IMR-90 (cell line): ENCODE measurements around the gene PTGDR2.

Experiments used
- BHLHE40 ChIP-seq: fragments of 150-350 bp; IDR thresholded peaks from 2 replicates; pipeline ENCODE4 v1.6.1; 2016; ENCODE audit warnings: mild to moderate bottlenecking, low read depth, low read length
- CTCF ChIP-seq: conservative IDR thresholded peaks from 2 replicates; pipeline ENCODE4 v1.5.1; 2012; ENCODE audit warnings: mild to moderate bottlenecking, low read depth, low read length, improper control_type of control experiment
- FOS ChIP-seq: fragments of 150-350 bp; IDR thresholded peaks from 2 replicates; pipeline ENCODE4 v1.6.1; 2016; ENCODE audit warnings: low read depth, low read length
- MAZ ChIP-seq: IDR thresholded peaks from 2 replicates; pipeline ENCODE4 v1.6.1; 2012; ENCODE audit warnings: low read depth, mild to moderate bottlenecking, low read length, improper control_type of control experiment, moderate library complexity, borderline replicate concordance
- MXI1 ChIP-seq: IDR thresholded peaks from 2 replicates; pipeline ENCODE4 v1.6.1; 2012; ENCODE audit warnings: low read depth, mild to moderate bottlenecking, low read length, moderate library complexity, borderline replicate concordance
- NFE2L2 ChIP-seq: fragments of 150-350 bp; IDR thresholded peaks from 2 replicates; pipeline ENCODE4 v1.6.1; 2016; ENCODE audit warnings: low read depth, mild to moderate bottlenecking, low read length
- POLR2A ChIP-seq: IDR thresholded peaks from 2 replicates; pipeline ENCODE4 v1.6.1; 2012; ENCODE audit warnings: mild to moderate bottlenecking, low read depth, low read length
- RCOR1 ChIP-seq: IDR thresholded peaks from 2 replicates; pipeline ENCODE4 v1.6.1; 2012; ENCODE audit warnings: mild to moderate bottlenecking, low read length, improper control_type of control experiment; ENCODE audit not compliant: insufficient replicate concordance
- SMC3 ChIP-seq: fragments of 150-350 bp; IDR thresholded peaks from 2 replicates; pipeline ENCODE4 v1.6.1; 2016; ENCODE audit warnings: low read depth, mild to moderate bottlenecking, antibody characterized with exemption, low read length, moderate library complexity
- USF2 ChIP-seq: fragments of 150-350 bp; IDR thresholded peaks from 2 replicates; pipeline ENCODE4 v1.6.1; 2017; ENCODE audit warnings: mild to moderate bottlenecking, antibody characterized with exemption, low read length, low read depth

GRCh38 chr11:60810569-60810968 is 45.2 kb downstream of the PTGDR2 start:
- no peak for TF ChIP-seq CTCF
- TF ChIP-seq MXI1: no peak
- no peak for TF ChIP-seq POLR2A
- TF ChIP-seq MAZ: no peak
- no peak for TF ChIP-seq NFE2L2
- TF ChIP-seq BHLHE40: no peak
- TF ChIP-seq RCOR1: no peak
- no peak for TF ChIP-seq FOS
- no peak for TF ChIP-seq USF2
- TF ChIP-seq SMC3: no peak
